ENCODE results near the gene WDR82. TPM values are rescaled to one million over a fixed set of nuclear protein-coding genes. Genes with fewer than 3 reads are reported as not detected.
"Not testable (repeated sequence)": the region's sequence is repeated elsewhere in the genome, so short reads cannot be mapped to it uniquely, and the experiment has no call there.

The WDR82 gene
- total and polyA plus RNA-seq, 2 of the 8 experiments (the other 6 are each of a cell fraction or from before 2014, with no cell fraction given) = 33.5 to 82.7 TPM

GRCh38 chr3:52274781-52275180 is 3.7 kb downstream of the WDR82 start:
- WGBS, 2 experiments (ENCODE audit: extremely low coverage in 1 of 2, insufficient coverage in 1 of 2, insufficient read length in 1 of 2, insufficient replicate concordance in 2 of 2, low coverage in 1 of 2, low lambda C conversion rate in 2 of 2, missing lambda C conversion rate in 1 of 2) = 97% methylated on average over 18 of the region's 18 CpGs; no CpG with 5 or more reads in 1 of the 2 experiments
- POLR2A ChIA-PET (ENCODE audit: partially characterized antibody) = interaction anchor here (1.0 kb wide), 1 partner anchor 13 kb away, joined by 3 read pairs; the partner anchor contains the start of gene GLYCTK
- not testable (repeated sequence) for H3K4ac ChIP-seq (replicated peaks; ENCODE audit: insufficient read length, low read depth, low read length); H3K4me1 ChIP-seq (replicated peaks in 1 of 4; ENCODE audit: control insufficient read depth in 3 of 4, insufficient read depth in 4 of 4, low read length in 3 of 4); H2AK5ac ChIP-seq (ENCODE audit: low read depth, low read length); H3K23ac ChIP-seq (ENCODE audit: insufficient read length); H4K8ac ChIP-seq (ENCODE audit: extremely low read depth, insufficient read depth, low read length); H3K9ac ChIP-seq (replicated peaks in 1 of 4; ENCODE audit: extremely low read depth in 1 of 4, low read depth in 3 of 4, low read length in 3 of 4); H2BK5ac ChIP-seq (ENCODE audit: low read depth, low read length); H3K18ac ChIP-seq (ENCODE audit: extremely low read depth, low read length); H3K4me3 ChIP-seq (ENCODE audit: extremely low read depth in 1 of 4, insufficient read depth in 2 of 4, low read depth in 3 of 4, low read length in 4 of 4); DNase-seq (ENCODE audit: low read depth in 1 of 2, low spot score in 2 of 2); H3K23me2 ChIP-seq (ENCODE audit: low read depth, low read length); H3K4me2 ChIP-seq (ENCODE audit: insufficient read depth in 1 of 2, low read depth in 2 of 2, low read length in 2 of 2); H3K79me1 ChIP-seq (ENCODE audit: low read depth, low read length); H2BK15ac ChIP-seq (ENCODE audit: low read length); H3K56ac ChIP-seq (replicated peaks; ENCODE audit: insufficient read length, low read depth, low read length); H2BK12ac ChIP-seq (ENCODE audit: low read depth, low read length); H3K27me3 ChIP-seq (replicated peaks in 1 of 4; ENCODE audit: control insufficient read depth in 3 of 4, extremely low read depth in 1 of 4, insufficient read depth in 3 of 4, low read length in 3 of 4); H4K91ac ChIP-seq (replicated peaks; ENCODE audit: insufficient read length, low read length); H3K9me3 ChIP-seq (ENCODE audit: insufficient read depth in 2 of 2, low read depth in 1 of 2, low read length in 1 of 2); H4K5ac ChIP-seq (ENCODE audit: insufficient read length, low read depth, low read length); H2AFZ ChIP-seq (ENCODE audit: low read length); H2BK120ac ChIP-seq (replicated peaks; ENCODE audit: low read depth, low read length); H2BK20ac ChIP-seq (ENCODE audit: low read length); FAIRE-seq; H3K27ac ChIP-seq (ENCODE audit: low read depth, low read length); H3K14ac ChIP-seq (ENCODE audit: insufficient read length)
- peaks cover 19 to 21% of the 10 kb centered on the region in 2 experiments for H4K20me1 ChIP-seq (replicated peaks in 1 of 2; ENCODE audit: control insufficient read depth in 1 of 2, insufficient read depth in 2 of 2, low read length in 2 of 2)
- H3K79me2 ChIP-seq (ENCODE audit: control insufficient read depth in 1 of 2, insufficient read depth in 2 of 2, low read length in 2 of 2) = peaks cover 51 to 84% of the 10 kb centered on the region in 2 experiments
- H3K36me3 ChIP-seq (ENCODE audit: control insufficient read depth in 2 of 4, insufficient read depth in 4 of 4, low read length in 3 of 4) = peaks cover 0 to 20% (median 9%) of the 10 kb centered on the region in 4 experiments; a peak in 4 of 8 replicates
- CTCF ChIA-PET (ENCODE audit: partially characterized antibody) = interaction anchor here (1.1 to 1.5 kb wide), 3 partner anchors 15 to 66 kb away, joined by 3 to 4 read pairs (median 4); no protein-coding TSS in a partner anchor
